Spleen (tissue), 7 donors: ENCODE measurements around the gene FBLN2.

Experiments used
- CTCF ChIP-seq, 11 experiments: fragments of 200-600 bp in 7 of 11; fragments of 450-650 bp in 4 of 11; sonication (generic) in 4 of 11; IDR thresholded peaks in 8 of 11; conservative IDR thresholded peaks in 3 of 11; 1 replicate in 7 of 11; 2 replicates in 4 of 11; pipeline versions ENCODE4 v1.4.0 to v1.8.0; 2016 to 2021; ENCODE audit warnings: antibody characterized with exemption in 11 of 11, inconsistent platforms in 4 of 11, mild to moderate bottlenecking in 1 of 11
- POLR2A ChIP-seq, 3 donors: fragments of 450-650 bp; IDR thresholded peaks; one replicate each; pipeline ENCODE4 v1.5.1; 2017; ENCODE audit warnings: antibody characterized with exemption in 3 of 3, mild to moderate bottlenecking in 1 of 3
- POLR2AphosphoS5 ChIP-seq, 3 donors: sonication (generic); formaldehyde crosslinking; IDR thresholded peaks; one replicate each; pipeline ENCODE4 v1.5.1; 2017; ENCODE audit warnings: antibody characterized with exemption in 3 of 3
- donor health status: DM: no; HTN: no; CAD: no; lungs with moderate emphysema.
- donor health status: DM: no; HTN: no; CAD: no.
- donor health status: DM: no; HTN: no; CAD: no.

- TF ChIP-seq CTCF (IDR thresholded peaks at IDR 0.05 in 8 of 11, conservative IDR thresholded peaks at IDR 0.05 in 3 of 11) (no peak), POLR2A (IDR thresholded peaks at IDR 0.05) (no peak), POLR2AphosphoS5 (IDR thresholded peaks at IDR 0.05) (no peak)
Observed at GRCh38 chr3:13622356-13622755, 73.4 kb downstream of the FBLN2 start.
